ENCODE measurements around the gene CTSS. TPM values are rescaled to one million over a fixed set of nuclear protein-coding genes. Genes with fewer than 3 reads are reported as not detected.

CTSS gene
- total and polyA plus RNA-seq, 2 experiments from 2014 or later: not detected

GRCh38 chr1:150748878-150749719 lies 16.5 kb downstream of the CTSS start:
- Mint-ChIP-seq H3K27me3 (ENCODE audit: insufficient read depth, low read depth, poor library complexity) (no peaks in the 10 kb centered on the region), H3K36me3 (ENCODE audit: low read depth) (no peaks in the 10 kb centered on the region), H3K9me3 (no peaks in the 10 kb centered on the region), H3K4me1 (peaks cover 2% of the 10 kb centered on the region; the same call in 1 of the 3 replicates), H3K27ac (no peak overlapping the region), H3K4me3 (no peak overlapping the region)
- H3K4me2 ChIP-seq: no peak overlapping the region
- H3K36me3 ChIP-seq (ENCODE audit: insufficient read depth): no peaks in the 10 kb centered on the region
- 0 out of 2 replicates have a peak, but pooled peaks cover 2% of the 10 kb centered on the region for H3F3A ChIP-seq (replicated peaks; ENCODE audit: low read depth)
- no peaks in the 10 kb centered on the region for H3K4me1 ChIP-seq (ENCODE audit: insufficient read depth)
- no peaks in the 10 kb centered on the region for H3K79me2 ChIP-seq (replicated peaks; ENCODE audit: insufficient read depth)
- no peak for DNase-seq (ENCODE audit: low spot score)
- H2AFZ ChIP-seq: peak overlapping the region; percentile 91
- H3K27ac ChIP-seq (ENCODE audit: low read depth): no peak overlapping the region
- no peak for ATAC-seq
- H3K27me3 ChIP-seq (ENCODE audit: insufficient read depth): no peaks in the 10 kb centered on the region
- H3K9me2 ChIP-seq (ENCODE audit: insufficient read depth): no peaks in the 10 kb centered on the region; the same call in 1 of the 2 replicates
- no peaks in the 10 kb centered on the region for H4K20me1 ChIP-seq (replicated peaks; ENCODE audit: insufficient read depth)
- no peak overlapping the region for H3K4me3 ChIP-seq
- no peak for TF ChIP-seq POLR2AphosphoS5 (IDR thresholded peaks at IDR 0.05; ENCODE audit: low read depth)
- no peak for TF ChIP-seq ZNF462 (CRISPR knock-in tag; IDR thresholded peaks at IDR 0.05)
- no peak for TF ChIP-seq CREB1 (CRISPR knock-in tag; IDR thresholded peaks at IDR 0.05; ENCODE audit: low read depth)
- TF ChIP-seq ZNF331 (CRISPR knock-in tag; IDR thresholded peaks at IDR 0.05; ENCODE audit: low read depth): no peak
- no peak for TF ChIP-seq NANOG (IDR thresholded peaks at IDR 0.05; ENCODE audit: borderline replicate concordance)
- no peak for TF ChIP-seq EZH2phosphoT487 (IDR thresholded peaks at IDR 0.05; ENCODE audit: unreplicated experiment)
- TF ChIP-seq ZNF114 (CRISPR knock-in tag; IDR thresholded peaks at IDR 0.05): no peak
- no peak for TF ChIP-seq CTCF (conservative IDR thresholded peaks at IDR 0.05; ENCODE audit: low read depth in 2 of 2)
- TF ChIP-seq EZH2 (IDR thresholded peaks at IDR 0.05; ENCODE audit: low read depth, unreplicated experiment): no peak
- no peak for TF ChIP-seq STAT1 (IDR thresholded peaks at IDR 0.05; ENCODE audit: unreplicated experiment)
- TF ChIP-seq ETS1 (IDR thresholded peaks at IDR 0.05): no peak
- no peak for TF ChIP-seq JUNB (IDR thresholded peaks at IDR 0.05; ENCODE audit: unreplicated experiment)
- TF ChIP-seq REST (IDR thresholded peaks at IDR 0.05; ENCODE audit: unreplicated experiment): no peak

All from GM23338 (cell line).